NCI-H128 (cell line): Measurements from ENCODE around the gene CDH4.

ENCODE experiments used
- DNase-seq: peaks from one replicate; lab custom pipeline; 2025; ENCODE audit not compliant: unreplicated experiment; lab: John Stamatoyannopoulos, UW

Gene CDH4

GRCh38 chr20:61930776-61931475, 678.9 kb downstream of the CDH4 start:
- no peak for DNase-seq

- DNase-seq = no peak
These were observed 679.6 kb downstream of the CDH4 start for GRCh38 chr20:61931476-61932198.

GRCh38 chr20:61932199-61932592, 680.1 kb downstream of the CDH4 start:
- DNase-seq = no peak

GRCh38 chr20:61932711-61933480, 680.8 kb downstream of the CDH4 start:
- no peak for DNase-seq

GRCh38 chr20:61933481-61933950, 681.5 kb downstream of the CDH4 start:
- no peak for DNase-seq

GRCh38 chr20:61933951-61934715, 682.1 kb downstream of the CDH4 start:
- no peak for DNase-seq

- no peak for DNase-seq
These were observed 682.9 kb downstream of the CDH4 start for GRCh38 chr20:61934716-61935530.

GRCh38 chr20:61935926-61936700, 684.1 kb downstream of the CDH4 start:
- DNase-seq = no peak

- no peak for DNase-seq
These were observed 684.7 kb downstream of the CDH4 start for GRCh38 chr20:61936701-61937131.

- no peak for DNase-seq
These were observed 685.3 kb downstream of the CDH4 start for GRCh38 chr20:61937146-61937962.

GRCh38 chr20:61937963-61938838, 686.1 kb downstream of the CDH4 start:
- DNase-seq = no peak

- no peak for DNase-seq
These were observed 687.0 kb downstream of the CDH4 start for GRCh38 chr20:61938839-61939690.

- DNase-seq = no peak
These were observed 687.8 kb downstream of the CDH4 start for GRCh38 chr20:61939691-61940360.

- DNase-seq = no peak
These were observed 688.4 kb downstream of the CDH4 start for GRCh38 chr20:61940491-61940890.

- DNase-seq = no peak
These were observed 689.1 kb downstream of the CDH4 start for GRCh38 chr20:61940976-61941720.
